HL-60/S4 treated with phorbol 12-myristate 13-acetate at 8.2 ng/mL for 4 days and 3 days (cell line): Measurements from ENCODE around the gene COL21A1.

Source experiments
- in situ Hi-C: fragments of 300-500 bp; cut with MboI; formaldehyde crosslinking; loops from 2 replicates; pipeline ENCODE4 v1.15.0; 2022; ENCODE audit warnings: low sequenced_read_pairs

The COL21A1 gene

GRCh38 chr6:56246541-56246880 is 869 bp downstream of the COL21A1 start:
- in situ Hi-C loops, result no loop called here

GRCh38 chr6:56245903-56246351 is 1.5 kb downstream of the COL21A1 start:
- in situ Hi-C loops, result no loop called here

- in situ Hi-C loops, result no loop called here
Observed at GRCh38 chr6:56244528-56245253, 2.7 kb downstream of the COL21A1 start.

GRCh38 chr6:56244089-56244488 is 3.3 kb downstream of the COL21A1 start:
- in situ Hi-C loops, result no loop called here

GRCh38 chr6:56243518-56244070 is 3.8 kb downstream of the COL21A1 start:
- in situ Hi-C loops, result no loop called here

GRCh38 chr6:56242346-56242745 is 5.0 kb downstream of the COL21A1 start:
- in situ Hi-C loops, result no loop called here

- in situ Hi-C loops, result no loop called here
Observed at GRCh38 chr6:56241124-56241802, 6.1 kb downstream of the COL21A1 start.

DNA sequence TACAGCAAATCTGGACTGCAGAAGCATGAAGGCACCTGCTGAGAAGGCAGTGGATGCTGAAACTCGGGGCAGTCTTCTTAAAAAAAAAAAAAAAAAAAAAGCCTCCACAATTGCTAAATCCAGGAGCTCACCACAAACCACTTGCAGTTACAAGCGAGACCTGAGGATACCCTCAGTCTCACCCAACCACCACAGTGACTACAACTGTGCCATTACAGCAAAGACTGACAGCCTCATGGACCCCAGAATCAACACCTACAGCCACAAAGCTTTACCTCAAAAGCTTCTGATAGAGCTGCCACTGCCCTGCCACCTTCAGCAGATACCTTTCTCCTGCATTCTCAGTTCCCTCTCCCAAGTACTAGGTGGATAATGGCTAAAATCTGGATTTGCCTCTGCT is 9.0 kb downstream of the COL21A1 start:
- in situ Hi-C loops, result no loop called here

DNA sequence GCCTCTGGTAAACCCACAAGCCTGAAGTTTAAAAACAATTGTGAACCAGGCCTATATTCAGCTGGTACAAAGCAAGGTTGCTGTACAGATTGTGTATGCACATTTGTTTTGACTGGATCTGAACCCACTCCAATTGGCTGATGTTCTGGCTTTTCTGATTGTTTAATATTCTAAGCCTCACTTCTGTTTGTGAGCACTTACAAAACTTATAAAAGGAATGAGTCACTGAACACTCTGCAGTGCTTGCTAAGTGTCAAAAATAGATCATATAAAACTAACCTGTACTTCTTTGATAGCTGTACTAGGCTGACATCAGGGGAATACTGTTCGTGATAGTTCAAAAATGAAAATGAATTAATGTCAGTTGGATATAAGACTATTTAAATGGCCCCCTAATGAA is 12.1 kb downstream of the COL21A1 start:
- in situ Hi-C loops, result no loop called here

GRCh38 chr6:56232436-56232835 is 14.9 kb downstream of the COL21A1 start:
- in situ Hi-C loops, result no loop called here

DNA sequence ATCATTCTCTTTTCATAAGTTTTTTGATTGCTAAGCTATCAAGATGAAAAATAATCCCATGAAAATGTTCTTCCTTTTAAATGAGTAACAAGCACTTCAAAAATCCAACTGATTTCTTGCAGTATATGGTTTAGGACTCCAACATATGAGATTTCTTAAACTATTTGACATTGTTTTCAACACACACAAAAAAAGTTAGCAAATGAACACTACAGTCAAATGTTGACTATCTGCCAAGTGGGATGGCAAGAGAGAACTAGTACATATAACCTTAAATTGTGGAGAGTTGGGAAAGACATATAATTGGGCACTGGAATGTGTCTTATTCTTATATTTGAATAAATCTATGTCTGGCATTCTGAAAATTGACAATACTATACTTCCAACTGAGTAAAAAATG is 15.6 kb downstream of the COL21A1 start:
- in situ Hi-C loops, result no loop called here

- in situ Hi-C loops, result no loop called here
Observed at GRCh38 chr6:56230976-56231566, 16.3 kb downstream of the COL21A1 start.

GRCh38 chr6:56227071-56227879 is 20.1 kb downstream of the COL21A1 start:
- in situ Hi-C loops, result no loop called here

- in situ Hi-C loops, result no loop called here
Observed at GRCh38 chr6:56223995-56224394, 23.4 kb downstream of the COL21A1 start.

- in situ Hi-C loops, result no loop called here
Observed at GRCh38 chr6:56222499-56222898, 24.9 kb downstream of the COL21A1 start.

- in situ Hi-C loops, result no loop called here
Observed at GRCh38 chr6:56220078-56220477, 27.3 kb downstream of the COL21A1 start.

DNA sequence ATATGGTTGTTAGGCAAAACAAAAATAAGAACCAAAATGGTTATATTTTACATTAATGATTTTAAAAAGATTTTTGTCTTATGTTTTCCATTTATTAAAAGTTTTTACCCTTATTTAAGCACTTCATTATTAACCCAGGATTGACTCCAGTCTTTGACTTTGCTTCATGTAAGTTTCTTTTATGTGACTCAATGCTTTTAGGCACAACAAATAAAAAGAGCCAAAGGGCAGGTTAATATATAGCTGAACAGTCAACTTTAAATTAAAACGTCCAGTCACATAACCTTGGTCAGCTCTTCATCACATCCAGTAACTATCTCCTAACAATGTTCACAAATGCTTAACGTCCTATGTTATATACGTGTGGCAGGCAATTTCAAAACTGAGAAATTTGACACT is 32.7 kb downstream of the COL21A1 start:
- in situ Hi-C loops, result no loop called here

DNA sequence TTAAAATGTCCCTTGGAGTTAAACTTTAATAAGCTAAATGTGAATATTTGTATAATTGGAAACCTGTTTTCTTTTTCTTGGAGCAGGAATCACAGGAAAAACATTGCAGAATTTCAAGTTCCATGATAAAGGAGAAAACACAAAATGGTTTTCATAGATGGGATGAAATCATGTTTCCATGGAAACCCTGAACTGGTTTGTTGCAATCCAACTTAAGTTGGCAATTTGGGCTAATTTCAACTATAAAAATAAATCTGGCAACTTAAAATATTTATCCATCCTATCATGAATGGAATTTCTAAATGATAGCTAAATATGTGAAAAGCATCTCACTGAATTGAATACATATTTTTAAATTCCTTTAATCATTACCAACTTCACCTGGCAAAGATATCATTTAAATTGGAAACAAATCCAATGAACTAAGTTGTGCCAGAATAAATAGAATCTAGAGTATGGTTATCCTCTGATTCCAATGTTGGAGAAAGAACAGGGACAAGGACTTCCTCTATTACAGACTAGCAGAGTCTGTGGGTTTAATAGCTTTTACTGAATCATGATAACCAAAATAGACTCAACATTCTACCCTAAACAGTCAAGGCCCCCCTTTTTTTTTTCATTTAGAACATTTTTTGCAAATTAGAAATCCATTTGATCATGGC is 33.2 kb downstream of the COL21A1 start:
- in situ Hi-C loops, result no loop called here

DNA sequence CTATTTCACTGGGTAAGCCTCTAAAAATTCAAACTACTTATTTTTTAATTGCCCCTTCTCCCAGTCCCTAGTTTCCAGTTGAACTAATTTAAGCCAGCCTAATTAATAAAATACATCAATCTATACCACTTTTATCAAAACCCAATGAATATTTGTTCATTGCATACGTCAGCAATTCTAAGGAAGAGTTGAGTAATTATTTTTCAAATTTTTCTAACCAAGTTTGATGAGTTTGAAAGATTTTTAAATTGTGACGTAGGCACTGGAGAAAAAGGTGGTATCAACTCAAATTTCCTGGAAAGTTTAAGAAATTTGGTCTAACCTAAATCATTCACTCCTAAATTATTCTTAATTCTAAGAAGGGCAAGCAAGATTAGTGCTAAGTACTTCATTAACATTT is 35.7 kb downstream of the COL21A1 start:
- in situ Hi-C loops, result no loop called here

- in situ Hi-C loops, result no loop called here
Observed at GRCh38 chr6:56204134-56204533, 43.2 kb downstream of the COL21A1 start.

GRCh38 chr6:56199956-56200355 is 47.4 kb downstream of the COL21A1 start:
- in situ Hi-C loops, result no loop called here
